AG08396 (cell line): ENCODE measurements around the gene SLC2A14.
"Not testable (repeated sequence)": the region's sequence is repeated elsewhere in the genome, so short reads cannot be mapped to it uniquely, and the experiment has no call there.

Experiments
- DNase-seq: peaks from one replicate; pipeline ENCODE4 v3.0.0; 2012; ENCODE audit warnings: low spot score, mixed read lengths

The SLC2A14 gene

DNA sequence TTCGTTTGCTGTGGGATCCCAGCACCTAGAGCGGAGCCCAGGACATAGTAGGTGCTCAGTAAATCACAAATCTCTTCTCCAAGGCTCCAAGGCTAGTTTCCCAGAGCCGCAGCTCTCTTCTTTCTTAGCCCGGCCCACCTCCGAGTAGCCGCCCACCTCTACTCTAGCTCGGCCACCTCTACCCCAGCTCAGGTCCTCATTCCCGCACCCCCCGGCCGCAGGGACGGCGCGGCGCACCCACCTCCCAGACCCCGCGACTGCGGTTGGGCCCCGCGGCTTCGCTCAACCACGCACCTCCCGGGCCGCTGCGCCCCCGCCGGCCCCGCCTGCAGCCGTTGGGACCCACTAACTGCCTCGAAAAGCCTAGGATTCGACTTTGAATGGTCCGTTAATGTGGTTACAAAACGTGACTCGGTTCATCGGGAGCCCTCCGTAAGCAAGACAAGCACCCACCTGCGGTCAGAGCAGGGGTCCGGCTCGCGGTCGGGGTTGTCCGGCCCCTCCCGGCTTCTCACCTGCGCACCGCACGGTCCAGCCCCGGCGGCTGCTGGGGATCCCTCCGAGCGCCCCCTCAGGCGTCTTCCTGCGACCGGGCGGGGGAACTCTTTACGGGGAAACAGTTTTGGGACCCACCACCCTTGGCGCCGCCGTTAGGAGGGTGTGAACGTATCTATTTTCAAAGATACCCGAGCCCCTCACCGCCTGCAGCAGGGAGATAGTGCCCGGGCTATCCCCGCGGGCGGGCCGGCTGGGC lies at the start of gene SLC2A14:
SLC2A14 (minus strand) TSS at position 350 of the 754 bp plus-strand sequence. CDS start 3,035 bp downstream, outside the sequence.
- DNase-seq = no peak

DNA sequence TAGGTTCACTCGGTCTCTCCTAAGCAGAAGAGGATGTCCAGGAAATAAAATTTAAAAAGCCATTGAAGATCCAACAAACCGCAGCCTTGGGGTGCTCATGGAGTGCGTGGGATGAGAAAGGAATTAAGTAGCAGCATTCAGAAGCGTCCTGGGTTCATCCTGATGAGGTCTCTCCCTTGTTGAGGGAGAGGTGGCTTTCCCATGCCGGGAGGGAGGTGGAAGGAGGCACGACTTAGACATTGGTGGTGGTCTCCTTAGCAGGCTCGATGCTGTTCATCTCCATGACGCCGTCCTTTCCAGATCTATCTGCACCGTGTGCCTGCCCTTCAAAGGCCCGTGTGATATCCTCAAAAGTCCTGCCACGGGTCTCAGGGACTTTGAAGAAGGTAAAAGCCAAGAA lies 48.5 kb upstream of the SLC2A14 start:
- DNase-seq = not testable (repeated sequence)

DNA sequence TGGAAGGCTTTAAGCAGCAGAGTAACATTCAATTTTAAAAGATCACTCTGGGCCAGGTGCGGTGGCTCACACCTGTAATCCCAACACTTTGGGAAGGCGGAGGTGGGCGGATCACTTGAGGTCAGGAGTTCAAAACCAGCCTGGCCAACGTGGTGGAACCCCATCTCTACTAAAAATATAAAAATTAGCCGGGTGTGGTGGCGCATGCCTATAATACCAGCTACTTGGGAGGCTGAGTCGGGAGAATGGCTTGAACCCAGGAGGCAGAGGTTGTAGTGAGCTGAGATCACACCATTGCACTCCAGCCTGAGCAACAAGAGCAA lies 45.5 kb upstream of the SLC2A14 start:
- DNase-seq = not testable (repeated sequence)

DNA sequence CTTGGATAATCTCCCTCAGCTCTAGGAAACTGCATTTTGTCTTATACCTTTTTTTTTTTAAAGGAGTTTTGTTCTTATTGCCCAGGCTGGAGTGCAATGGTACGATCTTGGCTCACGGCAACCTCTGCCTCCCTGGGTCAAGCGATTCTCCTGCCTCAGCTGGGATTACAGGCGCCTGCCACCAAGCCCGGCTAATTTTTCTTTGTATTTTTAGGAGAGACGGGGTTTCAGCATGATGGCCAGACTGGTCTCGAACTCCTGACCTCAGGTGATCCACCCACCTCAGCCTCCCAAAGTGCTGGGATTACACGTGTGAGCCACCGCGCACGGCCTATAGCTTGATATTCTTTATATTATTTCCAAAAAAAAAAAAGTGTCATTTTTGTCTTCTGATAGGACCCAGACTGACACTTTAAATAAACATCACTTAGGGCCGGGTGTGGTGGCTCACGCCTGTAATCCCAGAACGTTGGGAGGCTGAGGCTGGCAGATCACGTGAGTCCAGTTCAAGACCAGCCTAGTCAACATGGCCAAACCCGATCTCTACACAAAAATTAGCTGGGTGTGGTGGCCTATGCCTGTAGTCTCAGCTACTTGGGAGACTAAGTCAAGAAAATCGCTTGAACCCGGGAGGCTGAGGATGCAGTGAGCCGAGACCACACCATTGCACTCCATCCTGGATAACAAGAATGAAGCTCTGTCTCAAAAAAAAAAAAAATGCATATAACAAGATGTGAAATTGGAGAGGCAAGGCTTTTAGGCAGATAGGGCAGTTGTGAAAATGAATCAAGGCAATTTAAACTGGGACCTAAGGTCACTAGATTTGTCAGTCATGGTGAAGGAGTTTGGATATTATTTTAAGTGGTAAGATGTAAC lies 44.9 kb upstream of the SLC2A14 start:
- no peak for DNase-seq

DNA sequence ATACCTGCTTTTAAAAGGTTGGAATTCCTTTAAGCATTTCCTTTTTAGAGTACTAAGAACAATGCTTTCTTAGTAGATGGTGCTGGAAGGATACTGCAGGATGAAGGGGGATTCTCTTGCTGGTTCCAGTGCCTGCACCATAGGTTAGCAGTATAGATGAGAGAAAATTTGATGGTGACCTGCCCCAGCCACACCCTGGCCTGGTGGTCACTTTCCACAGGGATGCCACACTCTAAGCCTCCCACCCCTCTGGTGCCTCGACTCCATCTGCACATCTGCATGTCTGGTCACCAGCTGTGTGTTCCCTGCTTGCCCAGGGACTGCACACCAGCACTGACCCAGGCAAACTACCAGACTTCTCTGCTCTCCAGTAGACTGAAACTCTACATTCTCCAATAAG lies 44.2 kb upstream of the SLC2A14 start:
- DNase-seq = no peak

DNA sequence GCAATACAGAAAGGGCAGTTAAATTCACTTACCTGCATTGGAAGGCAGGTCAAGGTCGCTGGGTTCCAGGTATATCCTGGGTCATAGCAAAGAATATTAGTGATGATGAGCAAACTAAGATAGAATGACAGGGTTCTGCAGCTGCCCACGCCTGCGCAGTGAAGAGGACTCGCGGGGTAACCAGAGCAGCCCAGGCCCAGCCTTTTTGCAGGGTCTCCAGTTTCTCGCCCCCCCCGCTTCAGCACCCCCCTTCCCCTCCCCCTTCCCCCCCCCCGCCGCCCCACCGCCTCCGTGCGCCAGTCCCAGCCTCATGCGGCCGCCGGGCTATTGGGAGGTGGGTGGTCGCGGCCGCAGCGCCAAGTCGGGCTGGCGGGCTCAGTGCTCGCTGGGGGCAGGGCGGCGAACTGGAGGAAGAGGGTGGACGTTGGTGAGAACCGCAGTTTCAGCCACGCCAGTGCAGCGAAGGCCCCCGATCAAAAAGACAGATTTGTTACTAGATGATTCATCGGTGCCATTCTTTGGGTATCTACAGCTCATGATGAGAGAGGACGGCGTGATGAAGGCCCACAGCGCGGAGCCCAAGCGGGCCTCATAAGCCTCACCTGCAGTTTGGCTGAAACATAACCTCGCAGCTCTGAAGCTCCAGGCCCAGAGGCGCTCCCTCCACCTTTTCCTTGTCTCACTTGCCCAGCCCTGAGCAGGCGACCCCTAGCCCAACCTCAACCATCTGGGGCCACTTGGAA lies 43.1 kb upstream of the SLC2A14 start:
- DNase-seq = peak; percentile 24

DNA sequence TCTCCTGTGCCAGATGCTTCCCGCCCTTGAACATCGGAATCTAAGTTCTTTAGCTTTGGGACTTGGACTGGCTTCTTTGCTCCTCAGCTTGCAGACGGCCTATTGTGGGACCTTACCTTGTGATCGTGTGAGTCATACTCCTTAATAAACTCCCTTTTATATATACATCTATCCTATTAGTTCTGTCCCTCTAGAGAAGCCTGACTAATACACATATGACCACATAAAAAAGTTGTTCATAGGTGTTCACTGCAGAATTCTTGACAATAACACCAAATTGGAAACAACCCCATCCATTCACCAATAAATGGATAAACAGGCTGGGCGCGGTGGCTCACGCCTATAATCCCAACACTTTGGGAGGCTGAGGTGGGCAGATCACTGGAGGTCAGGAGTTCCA lies 37.4 kb upstream of the SLC2A14 start:
- DNase-seq = not testable (repeated sequence)

DNA sequence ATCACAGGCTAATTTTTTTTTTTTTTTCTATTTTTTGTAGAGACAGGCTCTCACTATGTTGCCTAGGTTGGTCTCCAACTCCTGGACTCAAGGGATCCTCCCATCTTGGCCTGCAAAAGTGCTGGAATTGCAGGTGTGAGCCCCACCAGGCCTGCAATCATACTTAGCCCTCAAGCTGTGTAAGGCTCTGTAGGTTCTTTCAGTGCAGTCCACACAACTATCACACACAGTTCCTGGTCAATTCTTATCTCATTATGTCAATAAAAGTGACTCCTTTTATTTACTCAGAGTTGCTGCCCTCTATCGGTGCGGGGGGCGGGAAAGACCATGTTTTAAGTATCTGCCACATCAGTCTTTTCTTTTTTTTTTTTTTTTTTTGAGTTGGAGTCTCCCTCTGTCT lies 34.3 kb upstream of the SLC2A14 start:
- DNase-seq = peak; percentile 37

DNA sequence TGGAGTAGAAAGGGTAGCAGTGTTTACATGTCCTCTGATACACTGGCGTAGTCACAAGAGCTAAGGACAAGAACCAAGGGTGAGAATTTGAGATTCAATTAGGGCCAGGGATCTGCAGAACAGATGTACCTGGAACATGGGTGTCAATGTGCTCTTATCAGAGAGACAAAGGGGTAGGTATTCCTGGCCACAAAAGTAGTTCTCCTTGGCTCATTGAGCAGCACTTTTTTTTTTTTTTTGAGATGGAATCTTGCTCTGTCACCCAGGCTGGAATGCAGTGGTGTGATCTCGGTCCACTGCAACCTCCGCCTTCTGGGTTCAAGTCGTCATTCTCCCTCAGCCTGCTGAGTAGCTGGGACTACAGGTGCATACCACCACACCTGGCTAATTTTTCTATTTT lies 33.6 kb upstream of the SLC2A14 start:
- not testable (repeated sequence) for DNase-seq

DNA sequence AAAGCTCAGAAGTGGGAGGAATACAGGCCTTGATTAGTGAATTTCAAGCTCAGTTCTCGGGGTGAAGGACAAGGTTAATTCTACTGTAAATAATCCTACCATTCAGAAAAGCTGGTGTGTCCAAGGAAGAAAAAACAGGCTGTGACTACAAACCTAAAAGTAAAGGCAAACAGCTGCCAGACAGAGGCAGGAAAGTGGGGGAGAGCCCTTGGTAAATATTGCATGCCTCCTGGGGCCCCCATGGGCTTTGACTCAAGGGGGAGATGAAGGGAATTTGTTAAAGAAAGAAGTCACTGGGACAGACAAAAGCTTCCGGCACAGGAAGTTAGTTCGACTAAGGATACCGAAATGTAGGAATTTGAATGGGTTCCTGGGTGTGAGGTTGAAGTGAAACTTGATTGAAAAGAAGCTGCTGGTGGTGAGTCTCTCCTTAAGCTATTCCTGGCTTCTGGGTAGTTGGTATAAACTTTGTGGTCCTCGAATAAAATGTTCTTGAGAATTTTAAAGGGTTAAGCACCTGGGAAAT lies 32.9 kb upstream of the SLC2A14 start:
- not testable (repeated sequence) for DNase-seq

DNA sequence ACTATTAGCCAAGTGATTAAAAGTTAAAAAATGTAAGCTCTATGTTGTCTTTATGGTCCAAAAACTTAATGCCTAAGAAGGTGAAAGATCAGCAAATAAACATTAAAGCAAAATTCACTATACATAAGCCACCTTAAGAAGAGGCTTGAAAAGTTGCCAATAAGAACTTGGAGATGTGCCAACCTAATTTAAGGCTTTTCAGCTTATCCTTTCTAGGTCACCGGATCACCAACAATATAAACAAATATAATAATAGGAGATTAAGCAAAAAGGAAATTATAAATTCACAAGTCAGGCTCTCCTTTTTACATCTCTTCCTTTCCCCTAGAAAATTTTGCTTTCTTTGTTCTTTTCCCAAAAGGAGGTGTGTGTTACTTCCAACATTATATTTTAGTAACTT lies 32.4 kb upstream of the SLC2A14 start:
- DNase-seq = no peak

DNA sequence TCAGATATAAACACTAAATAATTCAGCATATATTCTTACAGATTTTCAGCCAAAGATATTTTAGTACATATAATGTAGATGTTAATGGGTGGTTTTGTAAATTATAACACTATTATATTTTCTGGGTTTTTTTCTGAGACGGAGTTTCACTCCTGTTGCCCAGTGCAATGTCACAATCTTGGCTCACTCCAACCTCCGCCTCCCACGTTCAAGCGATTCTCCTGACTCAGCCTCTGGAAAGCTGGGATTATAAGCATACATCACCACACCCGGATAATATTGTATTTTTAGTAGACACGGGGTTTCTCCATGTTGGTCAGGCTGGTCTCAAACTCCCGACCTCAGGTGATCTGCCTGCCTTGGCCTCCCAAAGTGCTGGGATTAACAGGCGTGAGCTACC lies 29.7 kb upstream of the SLC2A14 start:
- not testable (repeated sequence) for DNase-seq

DNA sequence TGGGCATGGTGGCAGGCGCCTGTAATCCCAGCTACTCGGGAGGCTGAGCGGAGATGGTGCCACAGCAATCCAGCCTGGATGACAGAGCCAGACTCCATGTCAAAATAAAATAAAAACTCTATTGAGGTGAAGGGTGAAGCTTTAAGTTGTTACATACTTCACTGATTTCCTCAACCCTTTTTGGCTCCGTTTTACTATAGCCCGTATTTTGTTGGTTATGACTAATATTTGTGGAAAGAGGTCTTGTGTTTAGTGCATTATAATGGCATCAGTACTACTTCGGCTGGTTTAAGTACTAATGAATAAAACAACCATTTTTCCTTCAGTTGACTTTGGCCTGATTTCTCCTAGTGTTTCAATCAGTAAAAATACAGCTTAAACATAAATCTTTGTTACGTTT lies 27.0 kb upstream of the SLC2A14 start:
- DNase-seq = no peak

DNA sequence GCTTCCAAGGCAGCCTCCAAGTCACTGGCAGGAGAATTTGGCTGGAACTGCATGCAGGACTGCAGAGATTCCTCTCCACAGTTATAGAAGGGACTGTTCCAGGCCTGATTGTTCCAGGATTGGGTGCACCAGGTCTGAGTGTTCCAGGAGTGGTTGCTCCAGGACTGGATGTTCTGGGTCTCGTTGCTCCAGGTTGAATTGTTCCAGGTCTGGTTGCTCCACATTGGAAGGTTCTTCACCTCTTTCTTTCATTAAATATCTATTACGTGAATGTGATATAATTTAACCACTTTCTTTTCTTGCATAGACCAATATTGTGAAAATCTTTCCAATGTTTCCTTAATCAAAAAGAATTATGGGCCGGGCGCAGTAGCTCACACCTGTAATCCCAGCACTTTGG lies 24.0 kb upstream of the SLC2A14 start:
- not testable (repeated sequence) for DNase-seq

DNA sequence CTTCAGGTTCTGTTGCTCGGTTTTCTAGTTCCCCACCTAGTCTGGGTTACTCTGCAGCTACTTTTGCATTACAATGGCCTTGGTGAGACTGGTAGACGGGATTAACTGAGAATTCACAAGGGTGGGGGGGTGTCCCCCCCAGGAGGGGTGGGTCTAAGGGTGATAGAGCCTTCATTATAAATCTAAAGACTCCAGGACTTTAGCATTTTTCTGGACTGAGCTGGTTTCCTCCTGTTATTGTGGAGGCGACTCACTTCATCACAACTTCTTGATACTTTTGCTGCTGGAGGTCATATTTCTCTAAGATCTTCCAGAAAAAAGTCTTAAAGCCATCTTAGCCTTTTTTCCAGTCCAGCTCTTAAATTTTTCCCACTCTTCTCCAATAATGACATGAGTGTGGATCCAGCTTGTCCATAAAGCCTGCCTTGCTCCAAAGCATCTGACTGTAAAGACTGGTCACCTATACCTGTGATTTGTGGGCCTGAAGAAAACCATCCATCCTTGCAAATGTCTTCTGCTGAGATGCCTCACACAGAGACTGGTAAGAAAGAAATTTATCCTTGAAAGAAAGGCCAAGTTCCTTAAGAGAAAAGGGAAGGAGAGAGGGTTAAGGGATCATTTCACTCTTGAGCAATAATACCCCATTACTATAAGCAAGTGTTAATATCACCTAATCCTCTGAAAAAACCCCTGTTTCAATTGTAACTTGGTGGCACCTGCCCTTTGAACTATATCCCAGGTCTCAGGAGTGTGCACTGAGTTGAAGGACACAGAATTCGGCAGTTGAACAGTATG lies 19.7 kb upstream of the SLC2A14 start:
- no peak for DNase-seq

DNA sequence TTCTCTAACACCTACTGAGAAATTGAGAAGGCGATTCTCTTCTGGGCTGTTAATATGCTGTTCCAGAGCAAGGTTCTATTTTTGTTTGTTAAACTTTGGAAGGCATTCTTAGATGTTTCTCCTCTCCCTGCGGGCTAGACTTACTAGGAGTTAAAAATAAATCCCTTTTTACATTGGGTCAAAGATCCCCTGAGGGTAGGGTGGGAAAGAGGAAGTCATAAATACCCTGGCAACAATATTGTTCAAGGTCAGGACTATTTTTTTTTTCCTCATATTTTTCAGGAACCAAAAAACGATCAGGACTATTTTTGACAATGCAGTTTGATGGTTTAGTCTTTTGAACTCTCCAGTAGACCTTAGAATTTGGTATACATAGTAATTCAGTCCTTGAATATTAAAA lies 12.0 kb upstream of the SLC2A14 start:
- DNase-seq = no peak

DNA sequence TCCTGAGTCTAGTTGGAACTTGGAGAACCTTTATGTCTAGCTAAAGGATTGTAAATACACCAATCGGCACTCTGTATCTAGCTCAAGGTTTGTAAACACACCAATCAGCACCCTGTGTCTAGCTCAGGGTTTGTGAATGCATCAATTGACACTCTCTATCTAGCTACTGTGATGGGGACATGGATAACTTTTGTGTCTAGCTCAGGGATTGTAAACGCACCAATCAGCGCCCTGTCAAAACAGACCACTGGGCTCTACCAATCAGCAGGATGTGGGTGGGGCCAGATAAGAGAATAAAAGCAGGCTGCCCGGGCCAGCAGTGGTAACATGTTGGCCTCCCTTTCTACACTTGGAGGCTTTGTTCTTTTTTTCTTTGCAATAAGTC lies 9.0 kb upstream of the SLC2A14 start:
- DNase-seq = not testable (repeated sequence)

DNA sequence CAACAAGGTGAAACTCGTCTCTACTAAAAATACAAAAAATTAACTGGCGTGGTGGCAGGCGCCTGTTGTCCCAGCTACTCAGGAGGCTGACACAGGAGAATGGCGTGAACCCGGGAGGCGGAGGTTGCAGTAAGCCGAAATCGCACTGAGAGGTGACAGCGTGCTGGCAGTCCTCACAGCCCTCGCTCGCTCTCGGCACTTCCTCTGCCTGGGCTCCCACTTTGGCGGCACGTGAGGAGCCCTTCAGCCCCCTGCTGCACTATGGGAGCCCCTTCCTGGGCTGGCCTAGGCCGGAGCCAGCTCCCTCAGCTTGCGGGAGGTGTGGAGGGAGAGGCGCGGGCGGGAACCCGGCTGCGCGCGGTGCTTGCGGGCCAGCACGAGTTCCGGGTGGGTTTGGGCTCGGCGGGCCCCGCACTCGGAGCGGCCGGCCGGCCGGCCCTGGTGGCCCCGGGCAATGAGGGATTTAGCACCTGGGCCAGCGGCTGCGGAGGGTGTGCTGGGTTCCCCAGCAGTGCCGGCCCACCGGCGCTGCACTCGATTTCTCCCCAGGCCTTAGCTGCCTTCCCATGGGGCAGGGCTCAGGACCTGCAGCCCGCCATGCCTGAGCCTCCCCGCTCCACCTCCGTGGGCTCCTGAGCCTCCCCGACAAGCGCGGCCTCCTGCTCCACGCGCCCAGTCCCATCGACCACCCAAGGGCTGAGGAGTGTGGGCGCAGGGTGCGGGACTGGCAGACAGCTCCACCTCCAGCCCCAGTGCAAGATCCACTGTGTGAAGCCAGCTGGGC lies 8.4 kb upstream of the SLC2A14 start:
- DNase-seq = not testable (repeated sequence)

DNA sequence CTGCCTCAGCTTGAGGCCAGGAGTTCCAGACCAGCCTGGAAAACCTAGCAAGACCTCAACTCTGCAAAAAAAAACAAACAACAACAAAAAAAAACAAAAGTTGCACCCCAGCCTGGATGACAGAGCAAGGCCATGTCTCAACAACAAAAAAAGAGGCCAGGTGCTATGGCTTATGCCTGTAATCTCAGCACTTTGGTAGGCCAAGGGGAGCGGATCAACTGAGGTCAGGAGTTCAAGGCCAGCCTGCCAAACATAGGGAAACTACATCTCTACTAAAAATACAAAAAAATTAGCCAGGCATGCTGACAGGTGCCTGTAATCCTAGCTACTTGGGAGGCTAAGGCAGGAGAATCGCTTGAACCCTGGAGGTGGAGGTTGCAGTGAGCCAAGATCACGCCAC lies 6.5 kb upstream of the SLC2A14 start:
- DNase-seq = no peak

DNA sequence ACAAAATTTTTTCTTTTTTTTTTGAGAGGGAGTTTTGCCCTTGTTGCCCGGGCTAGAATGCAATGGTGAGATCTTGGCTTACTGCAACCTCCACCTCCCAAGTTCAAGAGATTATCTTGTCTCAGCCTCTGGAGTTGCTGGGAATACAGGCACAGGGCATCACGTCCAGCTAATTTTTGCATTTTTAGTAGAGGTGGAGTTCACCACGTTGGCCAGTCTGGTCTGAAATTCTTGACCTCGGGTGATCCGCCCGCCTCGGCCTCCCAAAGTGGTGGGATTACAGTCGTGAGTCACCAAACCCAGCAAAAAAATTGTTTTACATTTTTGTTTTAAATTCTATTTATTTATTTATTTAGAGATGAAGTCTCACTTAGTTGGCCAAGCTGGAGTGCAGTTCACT lies 4.7 kb upstream of the SLC2A14 start:
- DNase-seq = no peak

DNA sequence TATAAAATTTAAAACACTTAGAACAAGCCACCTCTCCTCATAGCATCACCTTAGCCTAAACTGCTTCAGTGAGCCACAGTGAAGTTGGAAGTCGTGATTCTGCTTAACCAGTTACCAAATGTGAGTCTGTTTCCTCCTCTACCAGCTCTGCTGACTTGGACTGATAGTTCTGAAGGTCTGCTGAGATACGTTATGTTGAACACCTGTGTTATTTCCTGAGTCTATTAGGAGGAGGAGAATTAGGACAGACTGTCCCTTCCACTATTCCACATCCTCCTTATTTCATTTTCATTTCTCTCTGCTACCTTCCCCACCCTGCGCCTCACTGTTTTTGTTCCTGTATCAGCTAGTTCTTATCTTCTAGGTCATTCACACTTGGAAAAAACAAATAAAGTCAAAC lies 2.4 kb downstream of the SLC2A14 start:
- DNase-seq = no peak
